IPS DF 6.9 (cell line): ENCODE results near the gene RABGAP1L.

Experiments used
- DNase-seq: peaks from one replicate; pipeline ENCODE4 v3.0.0-alpha.2; 2013; ENCODE audit warnings: low read depth, low spot score
- H3K27ac ChIP-seq: one replicate; pipeline ENCODE4 v1.5.1; 2013; ENCODE audit warnings: low read length, control low read depth
- H3K27me3 ChIP-seq: 2 replicates; pipeline ENCODE4 v1.6.1; 2013; ENCODE audit warnings: mild to moderate bottlenecking, low read length; ENCODE audit not compliant: control insufficient read depth, insufficient read depth
- H3K36me3 ChIP-seq: 2 replicates; pipeline ENCODE4 v1.6.1; 2013; ENCODE audit warnings: low read length; ENCODE audit not compliant: control insufficient read depth, insufficient read depth
- H3K4me1 ChIP-seq: 2 replicates; pipeline ENCODE4 v1.6.1; 2013; ENCODE audit warnings: low read length; ENCODE audit not compliant: control insufficient read depth, insufficient read depth
- H3K4me3 ChIP-seq: 2 replicates; pipeline ENCODE4 v1.5.1; 2013; ENCODE audit warnings: mild to moderate bottlenecking, low read length
- H3K9me3 ChIP-seq: 2 replicates; pipeline ENCODE4 v1.6.1; 2013; ENCODE audit warnings: low read length, inconsistent platforms; ENCODE audit not compliant: control insufficient read depth, insufficient read depth
- WGBS: extraction: QIAGEN DNeasy Blood & Tissue Kit; methylation state at CpG from one replicate; pipeline ENCODE4 v1.1.7; 2013; ENCODE audit warnings: mixed read lengths, missing lambda C conversion rate; ENCODE audit not compliant: insufficient read length, insufficient coverage; 5-methylcytosine and 5-hydroxymethylcytosine counted together

RABGAP1L gene

DNA sequence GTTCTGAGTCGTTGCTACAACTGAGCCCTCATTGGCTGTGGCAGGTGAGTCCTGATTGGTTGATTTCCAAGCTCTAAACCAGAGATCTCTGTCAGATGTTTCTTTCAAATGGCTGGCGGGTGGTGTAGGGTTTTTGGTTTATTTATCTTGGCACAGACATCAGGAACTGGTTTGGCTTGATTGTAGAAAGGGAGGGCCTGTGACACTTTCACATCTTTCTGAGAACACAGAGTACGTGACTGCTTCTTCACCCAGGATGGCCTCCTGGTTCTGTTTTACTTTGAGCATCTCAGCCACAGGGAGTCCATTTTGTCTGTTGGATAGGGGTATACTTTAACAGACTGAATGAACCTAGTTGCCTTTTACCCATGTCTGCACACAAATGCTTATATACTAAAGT lies 199.0 kb downstream of the RABGAP1L start:
- H3K27ac ChIP-seq = no peak overlapping the region
- no CpG with 5 or more reads among the region's 3 CpGs for WGBS
- no peak for DNase-seq
- H3K27me3 ChIP-seq = no peaks in the 10 kb centered on the region
- no peaks in the 10 kb centered on the region for H3K4me1 ChIP-seq
- no peak overlapping the region for H3K4me3 ChIP-seq
- H3K36me3 ChIP-seq = no peaks in the 10 kb centered on the region
- H3K9me3 ChIP-seq = no peaks in the 10 kb centered on the region

GRCh38 chr1:174358786-174359453 lies 199.6 kb downstream of the RABGAP1L start:
- WGBS = 100% methylated on average over 1 of the region's 6 CpGs
- Histone ChIP-seq H3K27ac (no peak overlapping the region), H3K27me3 (no peaks in the 10 kb centered on the region), H3K4me1 (no peaks in the 10 kb centered on the region), H3K4me3 (no peak overlapping the region), H3K9me3 (no peaks in the 10 kb centered on the region), H3K36me3 (no peaks in the 10 kb centered on the region)
- no peak for DNase-seq

DNA sequence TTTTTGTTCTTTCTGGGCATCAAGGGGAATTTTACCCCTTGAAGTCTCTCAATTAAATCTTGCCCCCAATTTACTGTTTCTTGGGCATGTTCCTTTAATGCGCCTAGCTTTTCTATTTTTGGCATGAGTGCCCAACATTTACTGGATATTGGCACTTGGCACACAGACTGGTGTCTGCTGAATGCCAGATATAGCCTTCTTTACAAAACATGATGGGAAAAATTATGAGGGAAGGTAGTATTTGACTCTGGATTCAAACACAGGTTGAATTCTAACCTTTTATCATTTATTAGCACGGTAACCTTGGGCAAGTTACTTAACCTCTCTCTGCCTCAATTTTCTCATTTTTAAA lies 200.1 kb downstream of the RABGAP1L start:
- no peak for DNase-seq
- no peaks in the 10 kb centered on the region for H3K4me1 ChIP-seq

DNA sequence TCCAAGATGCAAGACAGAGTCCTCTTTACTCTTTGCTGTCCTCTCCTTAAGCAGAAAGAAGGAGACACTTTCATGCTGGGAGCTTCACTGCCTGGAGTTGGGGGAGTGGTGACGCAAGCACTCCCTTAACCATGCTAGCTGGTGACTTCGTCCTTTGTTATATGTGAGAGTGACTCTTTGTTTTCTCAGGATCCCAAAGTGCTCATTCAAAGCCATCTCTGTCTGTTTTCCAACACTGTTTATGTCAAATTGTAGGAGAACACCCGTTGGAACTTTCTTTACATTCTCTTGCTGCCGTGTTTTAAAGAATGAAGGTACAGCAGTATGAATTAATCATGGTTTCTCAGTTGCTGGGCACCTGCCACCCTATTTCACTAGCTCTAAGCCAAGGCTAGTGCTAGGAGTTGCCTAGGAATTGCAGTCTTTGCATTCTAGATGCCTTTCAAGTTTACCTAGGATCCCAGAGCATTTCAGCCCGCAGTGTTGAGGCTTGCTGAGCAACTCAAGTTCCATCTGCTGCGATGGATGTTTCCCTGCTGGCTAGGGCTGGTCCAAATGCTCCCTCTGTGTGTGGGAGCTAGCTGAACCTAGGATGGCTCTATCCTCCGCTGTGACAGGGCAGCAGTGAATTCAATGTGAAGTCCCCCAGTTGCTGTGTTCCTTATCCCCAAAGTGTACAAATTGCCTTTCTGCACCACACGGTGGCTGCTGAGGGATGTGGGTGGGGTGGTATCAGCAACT lies 205.8 kb downstream of the RABGAP1L start:
- Histone ChIP-seq H3K36me3 (no peaks in the 10 kb centered on the region), H3K27me3 (no peaks in the 10 kb centered on the region), H3K4me1 (no peaks in the 10 kb centered on the region), H3K9me3 (no peaks in the 10 kb centered on the region), H3K27ac (no peak overlapping the region), H3K4me3 (no peak overlapping the region)
- no peak for DNase-seq
- WGBS = no CpG with 5 or more reads among the region's 8 CpGs

More for the DNA sequence above, 200.1 kb downstream of the RABGAP1L start:
- no peak overlapping the region for H3K27ac ChIP-seq
- no peaks in the 10 kb centered on the region for H3K9me3 ChIP-seq
- no peaks in the 10 kb centered on the region for H3K36me3 ChIP-seq
- H3K4me3 ChIP-seq = no peak overlapping the region
- no CpG with 5 or more reads among the region's 2 CpGs for WGBS
- no peaks in the 10 kb centered on the region for H3K27me3 ChIP-seq

DNA sequence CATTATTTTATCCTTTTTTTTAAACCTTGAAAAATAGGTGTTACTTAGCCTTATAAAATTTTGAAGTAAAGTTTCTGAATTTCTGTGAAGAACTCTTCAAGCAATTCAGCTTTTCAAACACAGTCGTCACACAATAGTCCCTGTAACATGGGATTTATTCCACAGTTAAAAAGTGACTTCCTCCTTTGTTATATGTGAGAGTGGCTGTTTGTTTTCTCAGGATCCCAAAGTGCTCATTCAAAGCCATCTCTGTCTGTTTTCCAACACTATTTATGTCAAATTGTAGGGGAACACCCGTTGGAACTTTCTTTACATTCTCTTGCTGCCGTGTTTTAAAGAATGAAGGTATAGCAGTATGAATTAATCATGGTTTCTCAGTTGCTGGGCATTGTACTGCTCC lies 207.6 kb downstream of the RABGAP1L start:
- DNase-seq = no peak
- Histone ChIP-seq H3K4me3 (no peak overlapping the region), H3K36me3 (no peaks in the 10 kb centered on the region), H3K4me1 (no peaks in the 10 kb centered on the region), H3K9me3 (no peaks in the 10 kb centered on the region), H3K27me3 (no peaks in the 10 kb centered on the region), H3K27ac (no peak overlapping the region)
- WGBS = no CpG with 5 or more reads among the region's 3 CpGs

- DNase-seq = no peak
- Histone ChIP-seq H3K9me3 (no peaks in the 10 kb centered on the region), H3K27ac (no peak overlapping the region), H3K27me3 (no peaks in the 10 kb centered on the region), H3K36me3 (no peaks in the 10 kb centered on the region), H3K4me1 (no peaks in the 10 kb centered on the region; the same call in 1 of the 2 replicates), H3K4me3 (no peak overlapping the region)
- no CpG with 5 or more reads among the region's 5 CpGs for WGBS
Observed at GRCh38 chr1:174367892-174368291, 208.6 kb downstream of the RABGAP1L start.

- no peak for DNase-seq
- no CpG with 5 or more reads among the region's 2 CpGs for WGBS
- Histone ChIP-seq H3K4me3 (no peak overlapping the region), H3K4me1 (no peaks in the 10 kb centered on the region; the same call in 1 of the 2 replicates), H3K36me3 (no peaks in the 10 kb centered on the region), H3K27me3 (no peaks in the 10 kb centered on the region), H3K9me3 (no peaks in the 10 kb centered on the region), H3K27ac (no peak overlapping the region)
Observed at GRCh38 chr1:174376030-174376429, 216.7 kb downstream of the RABGAP1L start.

GRCh38 chr1:174391716-174392115 lies 232.4 kb downstream of the RABGAP1L start:
- no peak for DNase-seq
- H3K4me1 ChIP-seq = no peaks in the 10 kb centered on the region
- no peak overlapping the region for H3K27ac ChIP-seq
- no peak overlapping the region for H3K4me3 ChIP-seq
- no peaks in the 10 kb centered on the region for H3K9me3 ChIP-seq
- H3K27me3 ChIP-seq = no peaks in the 10 kb centered on the region
- no peaks in the 10 kb centered on the region for H3K36me3 ChIP-seq

DNA sequence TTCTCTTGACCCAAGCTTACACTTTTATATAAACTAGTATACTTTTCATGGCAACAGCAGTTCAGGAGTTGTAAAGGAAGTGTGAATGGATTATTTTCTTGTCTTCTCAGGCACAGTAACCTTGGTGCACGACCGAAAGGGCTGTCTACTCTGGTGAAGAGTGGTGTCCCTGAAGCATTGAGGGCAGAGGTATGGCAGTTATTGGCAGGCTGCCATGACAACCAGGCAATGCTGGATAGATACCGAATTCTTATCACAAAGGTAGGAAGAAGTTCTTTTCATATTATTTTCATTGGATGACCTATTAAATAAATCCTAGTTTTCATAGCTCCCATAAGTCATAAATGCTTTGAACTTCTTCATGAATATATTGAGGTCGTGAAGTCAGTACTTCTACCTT lies 234.6 kb downstream of the RABGAP1L start:
- DNase-seq = no peak
- Histone ChIP-seq H3K27ac (no peak overlapping the region), H3K36me3 (no peaks in the 10 kb centered on the region), H3K4me3 (no peak overlapping the region), H3K9me3 (no peaks in the 10 kb centered on the region), H3K4me1 (no peaks in the 10 kb centered on the region), H3K27me3 (no peaks in the 10 kb centered on the region)
- WGBS = no CpG with 5 or more reads among the region's 4 CpGs

DNA sequence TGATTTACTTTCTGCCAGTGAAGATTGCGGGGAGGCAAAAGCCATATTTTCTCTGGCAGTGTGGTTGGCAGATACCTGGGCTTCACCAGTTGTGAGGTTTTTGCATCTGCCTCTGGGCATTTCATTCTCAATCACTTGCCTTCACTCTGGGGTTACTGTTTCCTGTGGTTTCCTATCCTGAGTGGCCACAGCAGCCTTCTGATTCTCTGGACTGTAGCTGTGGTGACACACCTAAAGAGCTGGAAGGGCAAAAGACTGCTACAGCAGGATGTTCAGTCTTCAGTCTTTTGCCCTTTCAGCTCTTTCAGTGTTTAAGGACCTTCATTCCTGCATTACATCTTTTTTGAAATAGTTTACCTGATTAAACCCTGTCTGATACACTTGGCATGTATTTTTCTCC lies 237.9 kb downstream of the RABGAP1L start:
- Histone ChIP-seq H3K4me3 (no peak overlapping the region), H3K27ac (no peak overlapping the region), H3K36me3 (no peaks in the 10 kb centered on the region), H3K4me1 (no peaks in the 10 kb centered on the region), H3K27me3 (no peaks in the 10 kb centered on the region), H3K9me3 (no peaks in the 10 kb centered on the region)
- no peak for DNase-seq
- no CpG with 5 or more reads among the region's 1 CpG for WGBS

DNA sequence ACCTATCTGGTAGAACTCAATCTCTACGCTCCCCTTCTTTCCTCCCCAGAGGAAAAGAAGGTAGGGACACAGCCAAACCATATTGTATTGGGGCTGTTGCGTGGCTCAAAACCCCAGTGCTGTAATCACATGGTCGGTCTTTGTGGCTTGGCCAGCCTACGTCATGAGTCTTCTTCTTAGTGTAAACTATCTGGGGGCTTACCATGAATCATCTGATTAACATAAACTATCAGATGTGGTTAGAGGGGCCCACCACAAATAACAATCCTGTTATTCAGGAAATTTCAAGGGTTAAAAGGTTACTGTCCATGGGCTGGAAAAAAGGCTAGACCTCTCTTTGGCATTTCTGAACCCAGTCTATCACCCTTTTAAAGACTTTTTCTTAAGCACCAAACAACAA lies 238.9 kb downstream of the RABGAP1L start:
- Histone ChIP-seq H3K4me3 (no peak overlapping the region), H3K9me3 (no peaks in the 10 kb centered on the region), H3K36me3 (no peaks in the 10 kb centered on the region), H3K27ac (no peak overlapping the region), H3K4me1 (no peaks in the 10 kb centered on the region), H3K27me3 (no peaks in the 10 kb centered on the region)
- DNase-seq = no peak
- no CpG with 5 or more reads among the region's 4 CpGs for WGBS
